ENCODE results near the gene EXOC3L1.

DNA sequence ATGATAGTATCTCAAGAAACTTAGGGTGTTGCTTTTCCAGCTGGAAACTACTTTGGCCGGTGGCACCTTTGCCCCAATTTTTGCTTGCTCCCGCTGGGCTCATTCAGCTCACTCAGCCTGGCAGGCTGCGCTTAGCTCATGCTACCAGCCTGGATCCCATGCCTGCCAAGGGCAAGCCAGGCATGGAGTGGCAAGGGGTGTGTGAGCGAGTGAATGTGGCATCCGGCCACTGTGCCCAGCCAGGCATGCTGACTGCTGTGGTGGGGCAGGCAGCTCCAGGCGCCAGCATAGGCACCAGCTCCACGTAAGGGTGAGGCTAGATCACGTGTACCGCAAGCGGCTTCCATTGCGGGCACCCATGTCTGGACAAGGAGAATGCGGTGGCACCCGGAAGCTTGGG is 48.5 kb downstream of the EXOC3L1 start:
- TF ChIP-seq GATA2 (IDR thresholded peaks at IDR 0.05; ENCODE audit: low read depth, low read length) = no peak
- TF ChIP-seq GATA3 (IDR thresholded peaks at IDR 0.05; ENCODE audit: low read depth, low read length) = no peak
